DOHH2 (cell line): Measurements from ENCODE around the gene ENPP7.

Experiments
- H3F3A ChIP-seq: fragments of 200-600 bp; sonication (generic), shearing (Covaris generic); 2 replicates; pipeline ENCODE4 v1.6.0; 2016; ENCODE audit warnings: antibody characterized with exemption, mild to moderate bottlenecking; ENCODE audit not compliant: control insufficient read depth, insufficient read depth
- H3K27ac ChIP-seq: fragments of 200-600 bp; sonication (generic); 2 replicates; pipeline ENCODE4 v1.5.1; 2014; ENCODE audit warnings: low read depth, mild to moderate bottlenecking, low read length, moderate library complexity
- H3K27me3 ChIP-seq: fragments of 200-600 bp; sonication (generic); 2 replicates; pipeline ENCODE4 v1.6.1; 2014; ENCODE audit warnings: mild to moderate bottlenecking, low read length, mixed read lengths; ENCODE audit not compliant: control insufficient read depth
- H3K36me3 ChIP-seq: fragments of 200-600 bp; sonication (generic); 2 replicates; pipeline ENCODE4 v1.6.1; 2014; ENCODE audit warnings: mild to moderate bottlenecking, low read length, moderate library complexity, mixed read lengths; ENCODE audit not compliant: control insufficient read depth
- H3K4me1 ChIP-seq: fragments of 200-600 bp; sonication (generic); 2 replicates; pipeline ENCODE4 v1.6.1; 2014; ENCODE audit warnings: mild to moderate bottlenecking, low read length, mixed read lengths; ENCODE audit not compliant: control insufficient read depth
- H3K4me2 ChIP-seq: fragments of 200-600 bp; sonication (generic); 2 replicates; pipeline ENCODE4 v1.6.0; 2014; ENCODE audit warnings: mild to moderate bottlenecking, low read length, moderate library complexity
- H3K4me3 ChIP-seq: fragments of 200-600 bp; sonication (generic); 2 replicates; pipeline ENCODE4 v1.5.1; 2014; ENCODE audit warnings: mild to moderate bottlenecking, low read length, mixed read lengths
- H3K79me2 ChIP-seq: fragments of 200-600 bp; sonication (generic); 2 replicates; pipeline ENCODE4 v1.6.1; 2014; ENCODE audit warnings: mild to moderate bottlenecking, low read length, mixed read lengths; ENCODE audit not compliant: control insufficient read depth
- H3K9me2 ChIP-seq: fragments of 200-600 bp; sonication (generic); replicated peaks from 2 replicates; pipeline ENCODE4 v1.6.1; 2014; ENCODE audit warnings: mild to moderate bottlenecking, low read length, mixed read lengths; ENCODE audit not compliant: control insufficient read depth
- H3K9me3 ChIP-seq: fragments of 200-600 bp; sonication (generic); 2 replicates; pipeline ENCODE4 v1.6.1; 2014; ENCODE audit warnings: antibody characterized with exemption, low read length, mixed read lengths; ENCODE audit not compliant: control insufficient read depth, insufficient read depth
- H4K20me1 ChIP-seq: fragments of 200-600 bp; sonication (generic); 2 replicates; pipeline ENCODE4 v1.6.0; 2014; ENCODE audit warnings: low read depth, mild to moderate bottlenecking, antibody characterized with exemption, low read length, moderate library complexity; ENCODE audit not compliant: control insufficient read depth, insufficient read depth
- EZH2phosphoT487 ChIP-seq: fragments of 200-600 bp; sonication (generic); IDR thresholded peaks from 2 replicates; pipeline ENCODE4 v1.6.1; 2017; ENCODE audit warnings: borderline replicate concordance, mild to moderate bottlenecking, antibody characterized with exemption, low read length, moderate library complexity, mixed read lengths
- TF ChIP-seq, protein P1 (sequence below): fragments of 200-600 bp; sonication (generic); IDR thresholded peaks from one replicate; pipeline ENCODE4 v1.5.1; 2014; ENCODE audit warnings: antibody characterized with exemption, mild to moderate bottlenecking, low read depth, low read length; ENCODE audit not compliant: poor library complexity, severe bottlenecking

The ENPP7 gene

GRCh38 chr17:79745641-79746105 lies 14.9 kb downstream of the ENPP7 start:
- no peak overlapping the region for H3K4me2 ChIP-seq
- TF ChIP-seq, protein P1, sequence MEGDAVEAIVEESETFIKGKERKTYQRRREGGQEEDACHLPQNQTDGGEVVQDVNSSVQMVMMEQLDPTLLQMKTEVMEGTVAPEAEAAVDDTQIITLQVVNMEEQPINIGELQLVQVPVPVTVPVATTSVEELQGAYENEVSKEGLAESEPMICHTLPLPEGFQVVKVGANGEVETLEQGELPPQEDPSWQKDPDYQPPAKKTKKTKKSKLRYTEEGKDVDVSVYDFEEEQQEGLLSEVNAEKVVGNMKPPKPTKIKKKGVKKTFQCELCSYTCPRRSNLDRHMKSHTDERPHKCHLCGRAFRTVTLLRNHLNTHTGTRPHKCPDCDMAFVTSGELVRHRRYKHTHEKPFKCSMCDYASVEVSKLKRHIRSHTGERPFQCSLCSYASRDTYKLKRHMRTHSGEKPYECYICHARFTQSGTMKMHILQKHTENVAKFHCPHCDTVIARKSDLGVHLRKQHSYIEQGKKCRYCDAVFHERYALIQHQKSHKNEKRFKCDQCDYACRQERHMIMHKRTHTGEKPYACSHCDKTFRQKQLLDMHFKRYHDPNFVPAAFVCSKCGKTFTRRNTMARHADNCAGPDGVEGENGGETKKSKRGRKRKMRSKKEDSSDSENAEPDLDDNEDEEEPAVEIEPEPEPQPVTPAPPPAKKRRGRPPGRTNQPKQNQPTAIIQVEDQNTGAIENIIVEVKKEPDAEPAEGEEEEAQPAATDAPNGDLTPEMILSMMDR, result no peak
- no peak for TF ChIP-seq EZH2phosphoT487
- H3K27ac ChIP-seq, result no peak overlapping the region
- H3K9me2 ChIP-seq, result no peaks in the 10 kb centered on the region
- no peaks in the 10 kb centered on the region for H3K9me3 ChIP-seq
- peaks cover 3% of the 10 kb centered on the region for H3K4me1 ChIP-seq
- H3F3A ChIP-seq, result peaks cover 7% of the 10 kb centered on the region; the same call in 1 of the 2 replicates
- no peaks in the 10 kb centered on the region for H3K79me2 ChIP-seq
- H3K4me3 ChIP-seq, result no peak overlapping the region
- no peaks in the 10 kb centered on the region for H4K20me1 ChIP-seq
- H3K27me3 ChIP-seq, result peaks cover 5% of the 10 kb centered on the region
- H3K36me3 ChIP-seq, result no peaks in the 10 kb centered on the region

DNA sequence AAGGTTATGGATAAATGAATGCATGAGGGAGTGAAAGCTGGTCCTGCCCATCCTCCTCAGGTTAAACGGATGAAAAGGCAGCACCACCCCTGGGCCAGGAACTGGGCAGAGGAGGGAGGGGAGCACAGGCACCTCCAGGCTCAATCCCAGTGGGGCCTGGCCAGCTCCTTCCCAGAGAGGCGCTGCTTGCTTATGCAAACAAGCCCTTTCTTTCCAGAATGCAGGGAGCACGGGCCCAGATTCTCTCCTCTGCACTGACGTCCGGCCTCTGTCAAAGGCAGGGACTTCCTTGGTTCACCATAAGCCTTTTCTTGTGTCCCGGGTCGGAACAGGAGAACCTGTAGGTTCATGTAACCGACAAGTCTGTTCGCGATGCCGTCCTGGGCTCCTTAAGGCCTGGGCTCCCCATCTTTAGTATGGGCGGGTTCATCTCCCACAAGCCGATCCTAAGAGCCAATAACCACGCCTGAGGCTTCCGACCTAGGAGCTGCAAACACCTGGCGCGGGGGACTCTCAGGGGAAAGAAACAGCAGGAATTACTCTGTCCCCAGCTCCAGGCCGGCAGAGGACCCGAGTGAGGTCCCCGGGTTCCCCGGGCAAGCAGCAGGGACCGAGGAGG lies 16.3 kb downstream of the ENPP7 start:
- H3K4me3 ChIP-seq, result no peak overlapping the region
- H4K20me1 ChIP-seq, result no peaks in the 10 kb centered on the region
- H3K36me3 ChIP-seq, result no peaks in the 10 kb centered on the region
- H3K4me1 ChIP-seq, result peaks cover 2% of the 10 kb centered on the region
- H3K4me2 ChIP-seq, result no peak overlapping the region
- H3K9me3 ChIP-seq, result no peaks in the 10 kb centered on the region
- H3K27ac ChIP-seq, result no peak overlapping the region
- H3K79me2 ChIP-seq, result no peaks in the 10 kb centered on the region
- H3F3A ChIP-seq, result peaks cover 7% of the 10 kb centered on the region; the same call in 1 of the 2 replicates
- H3K9me2 ChIP-seq, result no peaks in the 10 kb centered on the region
- peaks cover 11% of the 10 kb centered on the region for H3K27me3 ChIP-seq
- no peak for TF ChIP-seq EZH2phosphoT487
- TF ChIP-seq, protein P1, result no peak

- Histone ChIP-seq H3K27ac (no peak overlapping the region), H3K27me3 (peaks cover 6% of the 10 kb centered on the region), H3K4me2 (no peak overlapping the region), H3K4me1 (no peaks in the 10 kb centered on the region), H3F3A (peaks cover 7% of the 10 kb centered on the region; the same call in 1 of the 2 replicates), H3K36me3 (no peaks in the 10 kb centered on the region), H4K20me1 (no peaks in the 10 kb centered on the region), H3K9me2 (no peaks in the 10 kb centered on the region), H3K4me3 (no peak overlapping the region), H3K79me2 (no peaks in the 10 kb centered on the region), H3K9me3 (no peaks in the 10 kb centered on the region)
- no peak for TF ChIP-seq EZH2phosphoT487
- TF ChIP-seq, protein P1, result no peak
These were observed 17.0 kb downstream of the ENPP7 start for GRCh38 chr17:79747508-79748294.
